Colonic mucosa (tissue), 4 donors: Measurements from ENCODE around the gene GGTLC2. TPM values are rescaled to one million over a fixed set of nuclear protein-coding genes. Genes with fewer than 3 reads are reported as not detected.

Experiments
- DNase-seq: peaks from one replicate; pipeline ENCODE4 v3.0.0-alpha.2; 2020
- H3K27ac ChIP-seq: fragments of 200-600 bp; one replicate; pipeline ENCODE4 v1.8.0; 2021
- H3K27me3 ChIP-seq: fragments of 200-600 bp; one replicate; pipeline ENCODE4 v1.8.0; 2021
- H3K36me3 ChIP-seq: fragments of 200-600 bp; one replicate; pipeline ENCODE4 v1.8.0; 2021
- H3K4me1 ChIP-seq: fragments of 200-600 bp; one replicate; pipeline ENCODE4 v1.8.0; 2021; ENCODE audit warnings: mild to moderate bottlenecking
- H3K4me3 ChIP-seq: fragments of 200-600 bp; one replicate; pipeline ENCODE4 v1.8.0; 2021
- H3K9ac ChIP-seq, 2 donors: one replicate each; pipeline ENCODE4 v1.7.0; 2013; ENCODE audit warnings: control low read depth in 2 of 2, low read depth in 2 of 2, low read length in 2 of 2
- H3K9me3 ChIP-seq: fragments of 200-600 bp; one replicate; pipeline ENCODE4 v1.8.0; 2021
- CTCF ChIP-seq: fragments of 200-600 bp; IDR thresholded peaks from one replicate; pipeline ENCODE4 v1.8.0; 2022; ENCODE audit warnings: antibody characterized with exemption, mild to moderate bottlenecking
- intact Hi-C: fragments of 100-400 bp; cut with DNase I; formaldehyde crosslinking; loops from one replicate; pipeline ENCODE4 v1.14.1; 2022
- total RNA-seq, 2 donors: library from RNA; stranded (reverse); fragmentation: NEBNext Ultra II Directional in 1 of 2; extraction: Animal tissue kit (Norgen Biotek cat#: 25700) in 1 of 2; gene quantifications; one replicate each; pipeline ENCODE4 v1.2.1, GENCODE V29; 2021
- donor health status: healthy.
- donor health status: DM: no; HTN: no; CAD: no.
- donor health status: DM: no; HTN: no; CAD: no.

GGTLC2 gene
- total RNA-seq, 2 donors from 2014 or later = not detected

DNA sequence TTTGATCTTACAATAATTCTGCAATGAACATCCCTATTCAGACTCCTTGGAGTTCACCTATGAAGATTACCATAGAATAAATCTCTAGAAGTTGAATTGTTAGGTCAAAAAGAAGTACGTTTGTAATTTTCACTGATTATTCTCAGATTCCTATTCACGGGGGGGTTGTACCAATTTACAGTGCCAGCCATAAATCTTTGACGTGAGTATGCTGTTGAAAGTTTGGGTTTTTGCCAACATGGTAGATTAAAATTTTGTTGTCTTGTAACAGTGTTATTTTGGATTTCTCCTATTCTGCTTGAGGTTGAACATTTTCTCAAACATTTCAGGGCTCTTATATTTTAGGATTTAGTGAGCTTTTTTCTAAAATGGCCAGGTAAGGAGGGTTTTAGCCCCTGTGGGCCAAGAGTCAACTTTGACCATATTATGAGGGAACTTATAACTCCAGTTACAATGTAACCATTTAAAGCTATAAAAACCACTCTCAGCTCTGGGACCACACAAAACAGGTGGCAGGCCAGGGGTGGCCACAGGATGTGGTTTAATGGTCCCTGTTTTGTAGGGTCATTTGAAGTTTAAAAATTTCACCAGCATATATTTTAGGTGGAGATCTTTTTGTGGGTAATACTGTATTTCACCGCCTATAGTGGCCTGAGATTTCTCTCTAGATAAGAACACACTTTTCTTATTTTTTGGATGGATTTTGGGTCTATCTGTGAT lies 25.8 kb downstream of the GGTLC2 start:
- Histone ChIP-seq H3K4me3 (no peak overlapping the region), H3K27me3 (no peaks in the 10 kb centered on the region), H3K27ac (no peak overlapping the region), H3K9ac (no peak overlapping the region), H3K4me1 (no peaks in the 10 kb centered on the region), H3K9me3 (no peaks in the 10 kb centered on the region), H3K36me3 (no peaks in the 10 kb centered on the region)
- no peak for TF ChIP-seq CTCF
- DNase-seq = no peak
- intact Hi-C loops = no loop called here

GRCh38 chr22:22671506-22671905 lies 27.1 kb downstream of the GGTLC2 start:
- intact Hi-C loops = no loop called here
- no peak overlapping the region for H3K9ac ChIP-seq
- TF ChIP-seq CTCF = no peak
- no peaks in the 10 kb centered on the region for H3K4me1 ChIP-seq
- H3K27ac ChIP-seq = no peak overlapping the region
- no peak overlapping the region for H3K4me3 ChIP-seq
- no peaks in the 10 kb centered on the region for H3K36me3 ChIP-seq
- no peaks in the 10 kb centered on the region for H3K9me3 ChIP-seq
- DNase-seq = no peak
- H3K27me3 ChIP-seq = no peaks in the 10 kb centered on the region

DNA sequence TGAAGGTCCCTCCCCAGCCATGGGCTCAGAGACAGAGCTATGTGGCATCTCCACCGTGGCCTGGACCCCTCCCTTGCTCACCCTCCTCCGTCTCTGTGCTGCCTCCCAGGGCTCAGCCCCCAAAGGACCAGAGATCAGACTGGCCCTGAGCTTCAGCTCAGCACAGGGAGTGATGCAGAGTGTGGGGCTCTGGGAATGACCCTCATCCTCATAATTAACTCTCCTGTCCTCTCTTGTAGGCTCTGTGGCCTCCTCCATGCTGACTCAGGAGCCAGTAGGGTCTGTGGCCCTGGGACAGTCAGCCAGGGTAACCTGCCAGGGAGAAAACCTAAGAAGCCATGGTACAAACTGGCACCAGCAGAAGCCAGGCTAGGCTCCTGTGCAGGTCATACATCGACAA lies 28.7 kb downstream of the GGTLC2 start:
- Histone ChIP-seq H3K27ac (no peak overlapping the region), H3K36me3 (no peaks in the 10 kb centered on the region), H3K4me1 (no peaks in the 10 kb centered on the region), H3K9me3 (no peaks in the 10 kb centered on the region), H3K27me3 (no peaks in the 10 kb centered on the region), H3K4me3 (no peak overlapping the region), H3K9ac (no peak overlapping the region)
- no peak for DNase-seq
- TF ChIP-seq CTCF = no peak
- intact Hi-C loops = no loop called here

DNA sequence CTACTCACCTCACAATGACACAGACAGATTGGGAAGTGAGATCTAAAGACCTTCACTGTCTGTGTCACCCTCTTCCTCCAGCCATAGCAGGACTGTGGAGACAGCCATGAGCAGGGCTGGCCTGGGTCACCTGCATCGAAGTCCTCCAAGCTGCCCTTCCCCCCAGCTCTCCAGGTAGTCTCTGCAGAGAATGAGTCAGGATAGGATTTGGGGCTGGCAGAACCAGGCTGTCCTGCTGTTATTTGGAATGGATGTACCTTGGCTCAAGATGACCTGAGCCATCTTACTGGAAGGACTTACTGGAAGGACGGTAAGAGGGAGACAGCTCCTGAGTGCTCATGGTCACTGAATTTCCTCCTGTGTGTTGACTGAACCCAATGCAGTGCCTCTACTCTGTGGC lies 29.2 kb downstream of the GGTLC2 start:
- no peak for TF ChIP-seq CTCF
- intact Hi-C loops = no loop called here
- no peak overlapping the region for H3K27ac ChIP-seq
- no peak overlapping the region for H3K4me3 ChIP-seq
- no peaks in the 10 kb centered on the region for H3K27me3 ChIP-seq
- no peak overlapping the region for H3K9ac ChIP-seq
- no peaks in the 10 kb centered on the region for H3K4me1 ChIP-seq
- H3K36me3 ChIP-seq = no peaks in the 10 kb centered on the region
- no peak for DNase-seq
- no peaks in the 10 kb centered on the region for H3K9me3 ChIP-seq

- no peaks in the 10 kb centered on the region for H3K36me3 ChIP-seq
- H3K4me3 ChIP-seq = no peak overlapping the region
- no peaks in the 10 kb centered on the region for H3K4me1 ChIP-seq
- no peak for DNase-seq
- intact Hi-C loops = no loop called here
- no peak overlapping the region for H3K9ac ChIP-seq
- H3K27me3 ChIP-seq = no peaks in the 10 kb centered on the region
- no peak for TF ChIP-seq CTCF
- no peak overlapping the region for H3K27ac ChIP-seq
- no peaks in the 10 kb centered on the region for H3K9me3 ChIP-seq
Observed at GRCh38 chr22:22674467-22674866, 30.1 kb downstream of the GGTLC2 start.
